ENCODE data around the gene CHMP1A.
"Not testable (repeated sequence)": the region's sequence is repeated elsewhere in the genome, so short reads cannot be mapped to it uniquely, and the experiment has no call there.

Gene CHMP1A

GRCh38 chr16:89667000-89667399 lies 9.5 kb upstream of the CHMP1A start:
- not testable (repeated sequence) for H3K4me1 ChIP-seq (ENCODE audit: low read length); H3K9me3 ChIP-seq (ENCODE audit: insufficient read depth, low read length); H3K9ac ChIP-seq (ENCODE audit: low read length); H4K20me1 ChIP-seq (ENCODE audit: insufficient read depth, low read length); H3K79me2 ChIP-seq (ENCODE audit: low read length); H3K4me2 ChIP-seq (ENCODE audit: low read length); H2AFZ ChIP-seq (ENCODE audit: low read depth, low read length); H3K4me3 ChIP-seq (ENCODE audit: low read length); H3K27me3 ChIP-seq (ENCODE audit: low read depth, low read length); H3K27ac ChIP-seq (ENCODE audit: low read length); H3K36me3 ChIP-seq (replicated peaks; ENCODE audit: low read depth, low read length)
- TF ChIP-seq CTCF (IDR thresholded peaks at IDR 0.05; ENCODE audit: low read depth, low read length) = peak; percentile 27

- not testable (repeated sequence) for H3K27me3 ChIP-seq (ENCODE audit: low read depth, low read length); H3K9ac ChIP-seq (ENCODE audit: low read length); H3K79me2 ChIP-seq (ENCODE audit: low read length); H3K9me3 ChIP-seq (ENCODE audit: insufficient read depth, low read length); H4K20me1 ChIP-seq (ENCODE audit: insufficient read depth, low read length); H2AFZ ChIP-seq (ENCODE audit: low read depth, low read length); H3K4me1 ChIP-seq (ENCODE audit: low read length); H3K4me2 ChIP-seq (ENCODE audit: low read length); H3K27ac ChIP-seq (ENCODE audit: low read length); H3K4me3 ChIP-seq (ENCODE audit: low read length)
- peaks cover 17% of the 10 kb centered on the region for H3K36me3 ChIP-seq (replicated peaks; ENCODE audit: low read depth, low read length)
These were observed 6.7 kb upstream of the CHMP1A start for GRCh38 chr16:89664238-89664637.

- Histone ChIP-seq H2AFZ (ENCODE audit: low read depth, low read length) (no peak overlapping the region), H4K20me1 (ENCODE audit: insufficient read depth, low read length) (no peaks in the 10 kb centered on the region), H3K27me3 (ENCODE audit: low read depth, low read length) (no peaks in the 10 kb centered on the region), H3K4me1 (ENCODE audit: low read length) (peaks cover 10% of the 10 kb centered on the region), H3K79me2 (ENCODE audit: low read length) (peaks cover 22% of the 10 kb centered on the region), H3K36me3 (replicated peaks; ENCODE audit: low read depth, low read length) (peaks cover 17% of the 10 kb centered on the region), H3K4me3 (ENCODE audit: low read length) (no peak overlapping the region), H3K9ac (ENCODE audit: low read length) (no peak overlapping the region), H3K9me3 (ENCODE audit: insufficient read depth, low read length) (no peaks in the 10 kb centered on the region), H3K4me2 (ENCODE audit: low read length) (no peak overlapping the region), H3K27ac (ENCODE audit: low read length) (no peak overlapping the region)
- TF ChIP-seq EZH2phosphoT487 (IDR thresholded peaks at IDR 0.05; ENCODE audit: low read depth) (no peak), CTCF (IDR thresholded peaks at IDR 0.05; ENCODE audit: low read depth, low read length) (no peak)
These were observed 3.7 kb upstream of the CHMP1A start for GRCh38 chr16:89661215-89661614.

GRCh38 chr16:89660146-89660545 lies 2.6 kb upstream of the CHMP1A start:
- Histone ChIP-seq H3K9me3 (ENCODE audit: insufficient read depth, low read length) (no peaks in the 10 kb centered on the region), H3K4me1 (ENCODE audit: low read length) (peaks cover 10% of the 10 kb centered on the region), H3K27me3 (ENCODE audit: low read depth, low read length) (no peaks in the 10 kb centered on the region), H2AFZ (ENCODE audit: low read depth, low read length) (no peak overlapping the region), H3K27ac (ENCODE audit: low read length) (no peak overlapping the region), H3K79me2 (ENCODE audit: low read length) (peaks cover 32% of the 10 kb centered on the region), H4K20me1 (ENCODE audit: insufficient read depth, low read length) (no peaks in the 10 kb centered on the region), H3K9ac (ENCODE audit: low read length) (no peak overlapping the region), H3K4me3 (ENCODE audit: low read length) (no peak overlapping the region), H3K4me2 (ENCODE audit: low read length) (no peak overlapping the region), H3K36me3 (replicated peaks; ENCODE audit: low read depth, low read length) (peaks cover 17% of the 10 kb centered on the region)
- TF ChIP-seq EZH2phosphoT487 (IDR thresholded peaks at IDR 0.05; ENCODE audit: low read depth) (no peak), CTCF (IDR thresholded peaks at IDR 0.05; ENCODE audit: low read depth, low read length) (no peak)
